GM12878 (cell line): ENCODE results near the gene MAML2.

Source experiments
- CBX3 ChIP-seq: fragments of 200-600 bp; sonication (generic); IDR thresholded peaks from 2 replicates; pipeline ENCODE4 v1.6.1; 2016; ENCODE audit warnings: low read depth, borderline replicate concordance
- CUX1 ChIP-seq: IDR thresholded peaks from 2 replicates; pipeline ENCODE4 v1.6.1; 2012; ENCODE audit warnings: improper control_type of control experiment, low read depth, low read length; ENCODE audit not compliant: insufficient replicate concordance
- FOS ChIP-seq: IDR thresholded peaks from 3 replicates; pipeline ENCODE4 v1.6.1; 2011; ENCODE audit warnings: borderline replicate concordance; ENCODE audit not compliant: insufficient read length; ENCODE audit errors: extremely low read depth
- MAX ChIP-seq: IDR thresholded peaks from 2 replicates; pipeline ENCODE4 v1.6.1; 2012; ENCODE audit warnings: low read depth, low read length, improper control_type of control experiment
- MEF2A ChIP-seq: IDR thresholded peaks from 2 replicates; pipeline ENCODE4 v1.6.1; 2011; ENCODE audit warnings: low read depth, mild to moderate bottlenecking, low read length, moderate library complexity; ENCODE audit not compliant: insufficient read depth
- MTA3 ChIP-seq: IDR thresholded peaks from 2 replicates; pipeline ENCODE4 v1.6.1; 2012; ENCODE audit warnings: low read length, inconsistent platforms, borderline replicate concordance
- NFYB ChIP-seq: IDR thresholded peaks from 2 replicates; pipeline ENCODE4 v1.6.1; 2011; ENCODE audit warnings: low read depth, mild to moderate bottlenecking, low read length, improper control_type of control experiment, moderate library complexity; ENCODE audit not compliant: insufficient read depth
- POLR2A ChIP-seq: IDR thresholded peaks from 2 replicates; pipeline ENCODE4 v1.6.1; 2011; ENCODE audit warnings: low read depth, mild to moderate bottlenecking, low read length
- RB1 ChIP-seq: fragments of 450-650 bp; formaldehyde crosslinking; IDR thresholded peaks from 2 replicates; pipeline ENCODE4 v1.6.1; 2017; ENCODE audit warnings: mild to moderate bottlenecking, borderline replicate concordance
- REST ChIP-seq: IDR thresholded peaks from 2 replicates; pipeline ENCODE4 v1.6.1; 2012; ENCODE audit warnings: mild to moderate bottlenecking, low read depth, low read length
- SUPT20H ChIP-seq: IDR thresholded peaks from 2 replicates; pipeline ENCODE4 v1.6.1; 2011; ENCODE audit warnings: low read depth, mild to moderate bottlenecking, low read length, moderate library complexity, borderline replicate concordance; ENCODE audit not compliant: control insufficient read depth
- ZNF384 ChIP-seq: IDR thresholded peaks from 2 replicates; pipeline ENCODE4 v1.6.1; 2012; ENCODE audit warnings: low read depth, mild to moderate bottlenecking, low read length, improper control_type of control experiment, borderline replicate concordance

GRCh38 chr11:96085319-96085930, 257.6 kb downstream of the MAML2 start:
- no peak for TF ChIP-seq SUPT20H
- TF ChIP-seq REST = no peak
- TF ChIP-seq CBX3 = no peak
- no peak for TF ChIP-seq POLR2A
- no peak for TF ChIP-seq FOS
- no peak for TF ChIP-seq CUX1
- no peak for TF ChIP-seq MTA3
- TF ChIP-seq MAX = no peak
- no peak for TF ChIP-seq NFYB
- no peak for TF ChIP-seq RB1
- no peak for TF ChIP-seq ZNF384
- no peak for TF ChIP-seq MEF2A
